A673 (cell line): Measurements from ENCODE around the gene PEX7. TPM values are rescaled to one million over a fixed set of nuclear protein-coding genes. Genes with fewer than 3 reads are reported as not detected.

Experiments used
- BruUV-seq: library from RNA; stranded (reverse); fragments of 400-500 nt; replicated peaks from 2 replicates; lab custom pipeline; 2021; lab: Mats Ljungman, UMichigan
- CTCF ChIA-PET: fragments of 300-600 bp; sonication (Branson Sonifier 250); formaldehyde crosslinking; loops from one replicate; lab custom pipeline; 2022; ENCODE audit warnings: antibody characterized with exemption; lab: Charles Lee
- POLR2A ChIA-PET: fragments of 300-600 bp; sonication (Branson Sonifier 250); formaldehyde crosslinking; loops from one replicate; lab custom pipeline; 2022; ENCODE audit warnings: antibody characterized with exemption; ENCODE audit not compliant: low non-redundant PET; lab: Charles Lee
- DNase-seq: peaks from one replicate; pipeline ENCODE4 v3.0.0-alpha.2; 2015; ENCODE audit warnings: low spot score
- H3K27ac ChIP-seq: fragments of 200-600 bp; sonication (generic); 2 replicates; pipeline ENCODE4 v1.5.1; 2016; ENCODE audit warnings: mixed run types, low read depth, mild to moderate bottlenecking, mixed read lengths, antibody characterized with exemption, low read length; ENCODE audit not compliant: poor library complexity, severe bottlenecking
- H3K27me3 ChIP-seq: fragments of 200-600 bp; sonication (generic); replicated peaks from 2 replicates; pipeline ENCODE4 v1.6.1; 2017; ENCODE audit warnings: mixed run types, low read depth, mild to moderate bottlenecking, mixed read lengths, antibody characterized with exemption, low read length; ENCODE audit not compliant: insufficient read depth, poor library complexity
- H3K36me3 ChIP-seq: fragments of 200-600 bp; sonication (generic); 2 replicates; pipeline ENCODE4 v1.6.1; 2016; ENCODE audit warnings: mixed run types, mild to moderate bottlenecking, mixed read lengths, antibody characterized with exemption, low read length; ENCODE audit not compliant: insufficient read depth, poor library complexity, severe bottlenecking
- H3K4me1 ChIP-seq: fragments of 200-600 bp; sonication (generic); 2 replicates; pipeline ENCODE4 v1.6.1; 2017; ENCODE audit warnings: mixed run types, mild to moderate bottlenecking, mixed read lengths, antibody characterized with exemption, low read length; ENCODE audit not compliant: insufficient read depth, poor library complexity, severe bottlenecking
- H3K4me3 ChIP-seq: fragments of 200-600 bp; sonication (generic); 2 replicates; pipeline ENCODE4 v1.5.1; 2016; ENCODE audit warnings: low read depth, mixed run types, mild to moderate bottlenecking, mixed read lengths, low read length; ENCODE audit not compliant: poor library complexity, severe bottlenecking
- H3K9me3 ChIP-seq: fragments of 200-600 bp; sonication (generic); 2 replicates; pipeline ENCODE4 v1.6.1; 2016; ENCODE audit warnings: mixed run types, low read depth, mild to moderate bottlenecking, mixed read lengths, antibody characterized with exemption, low read length; ENCODE audit not compliant: poor library complexity, severe bottlenecking
- EZH2 ChIP-seq: fragments of 200-600 bp; sonication (generic); IDR thresholded peaks from 2 replicates; pipeline ENCODE4 v1.6.1; 2017; ENCODE audit warnings: borderline replicate concordance, low read depth, mild to moderate bottlenecking, mixed read lengths, antibody characterized with exemption, low read length; ENCODE audit not compliant: poor library complexity, severe bottlenecking
- intact Hi-C: fragments of 100-400 bp; cut with micrococcal nuclease; formaldehyde crosslinking; loops from one replicate; pipeline ENCODE4 v1.10.0; 2022; ENCODE audit not compliant: unreplicated experiment
- total RNA-seq: library from RNA; stranded (reverse); gene quantifications from 2 replicates; pipeline ENCODE4 v1.2.3, GENCODE V29; 2021
- TF ChIP-seq, protein P1 (sequence below): fragments of 300-800, 200-600 bp; sonication (generic); conservative IDR thresholded peaks from 2 replicates; pipeline ENCODE4 v1.5.1; 2017; ENCODE audit warnings: low read depth, mild to moderate bottlenecking, antibody characterized with exemption, low read length, moderate library complexity, mixed read lengths

Gene PEX7
- total RNA-seq, 1 experiment from 2014 or later = 6.2 TPM

DNA sequence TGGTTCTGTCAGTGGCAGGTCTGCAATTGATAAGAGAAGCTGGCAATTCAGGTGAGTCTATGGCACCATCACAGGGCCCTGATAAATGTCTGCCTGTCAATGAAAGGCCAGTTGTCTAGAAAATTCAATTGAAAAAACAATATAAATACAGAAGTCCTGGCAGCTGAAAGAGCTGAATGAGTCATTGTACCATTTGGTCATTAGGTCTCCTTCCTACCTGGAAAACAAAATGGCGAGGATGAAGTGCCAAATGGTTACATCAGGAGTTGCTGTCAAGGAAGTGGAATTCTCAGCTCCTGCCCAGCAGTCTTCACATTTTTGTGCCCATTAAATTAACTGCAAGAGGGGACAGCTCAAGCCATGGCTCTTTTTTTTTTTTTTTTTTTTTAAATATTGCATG is 37.7 kb downstream of the PEX7 start:
- Histone ChIP-seq H3K4me1 (no peaks in the 10 kb centered on the region), H3K9me3 (no peaks in the 10 kb centered on the region), H3K27me3 (no peaks in the 10 kb centered on the region), H3K27ac (no peak overlapping the region), H3K36me3 (no peaks in the 10 kb centered on the region), H3K4me3 (no peak overlapping the region)
- CTCF ChIA-PET = no interaction called here
- intact Hi-C loops = no loop called here
- DNase-seq = no peak
- POLR2A ChIA-PET = no interaction called here
- BruUV-seq = no TSS peak
- no peak for TF ChIP-seq EZH2
- TF ChIP-seq, protein P1, sequence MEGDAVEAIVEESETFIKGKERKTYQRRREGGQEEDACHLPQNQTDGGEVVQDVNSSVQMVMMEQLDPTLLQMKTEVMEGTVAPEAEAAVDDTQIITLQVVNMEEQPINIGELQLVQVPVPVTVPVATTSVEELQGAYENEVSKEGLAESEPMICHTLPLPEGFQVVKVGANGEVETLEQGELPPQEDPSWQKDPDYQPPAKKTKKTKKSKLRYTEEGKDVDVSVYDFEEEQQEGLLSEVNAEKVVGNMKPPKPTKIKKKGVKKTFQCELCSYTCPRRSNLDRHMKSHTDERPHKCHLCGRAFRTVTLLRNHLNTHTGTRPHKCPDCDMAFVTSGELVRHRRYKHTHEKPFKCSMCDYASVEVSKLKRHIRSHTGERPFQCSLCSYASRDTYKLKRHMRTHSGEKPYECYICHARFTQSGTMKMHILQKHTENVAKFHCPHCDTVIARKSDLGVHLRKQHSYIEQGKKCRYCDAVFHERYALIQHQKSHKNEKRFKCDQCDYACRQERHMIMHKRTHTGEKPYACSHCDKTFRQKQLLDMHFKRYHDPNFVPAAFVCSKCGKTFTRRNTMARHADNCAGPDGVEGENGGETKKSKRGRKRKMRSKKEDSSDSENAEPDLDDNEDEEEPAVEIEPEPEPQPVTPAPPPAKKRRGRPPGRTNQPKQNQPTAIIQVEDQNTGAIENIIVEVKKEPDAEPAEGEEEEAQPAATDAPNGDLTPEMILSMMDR = no peak

DNA sequence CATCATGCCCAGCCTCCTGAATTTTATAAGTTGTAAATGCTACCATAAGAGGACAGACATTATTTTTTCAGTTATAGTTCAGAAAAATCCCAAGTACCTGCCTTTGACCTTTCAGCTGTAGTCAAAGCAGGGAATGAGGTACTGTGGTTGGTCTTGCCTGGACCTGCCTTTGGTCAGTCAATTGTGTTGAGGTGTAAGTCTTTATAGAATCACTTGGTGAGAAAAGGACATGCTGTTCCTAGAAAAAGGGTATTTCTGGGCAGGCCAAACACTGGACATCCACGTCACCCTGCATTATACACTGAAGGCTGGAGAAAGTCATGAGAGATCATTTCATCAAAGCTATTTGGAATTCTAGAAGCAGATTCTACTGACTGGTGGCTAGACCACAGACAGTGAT is 40.3 kb downstream of the PEX7 start:
- Histone ChIP-seq H3K9me3 (no peaks in the 10 kb centered on the region), H3K27me3 (no peaks in the 10 kb centered on the region), H3K4me3 (no peak overlapping the region), H3K27ac (no peak overlapping the region), H3K4me1 (peaks cover 8% of the 10 kb centered on the region), H3K36me3 (no peaks in the 10 kb centered on the region)
- DNase-seq = no peak
- POLR2A ChIA-PET = no interaction called here
- TF ChIP-seq EZH2 = no peak
- TF ChIP-seq, protein P1 = no peak
- CTCF ChIA-PET = interaction anchor here (0.6 kb wide), 1 partner anchor 74 kb away, joined by 3 read pairs; no protein-coding TSS in a partner anchor
- no TSS peak for BruUV-seq
- intact Hi-C loops = no loop called here

DNA sequence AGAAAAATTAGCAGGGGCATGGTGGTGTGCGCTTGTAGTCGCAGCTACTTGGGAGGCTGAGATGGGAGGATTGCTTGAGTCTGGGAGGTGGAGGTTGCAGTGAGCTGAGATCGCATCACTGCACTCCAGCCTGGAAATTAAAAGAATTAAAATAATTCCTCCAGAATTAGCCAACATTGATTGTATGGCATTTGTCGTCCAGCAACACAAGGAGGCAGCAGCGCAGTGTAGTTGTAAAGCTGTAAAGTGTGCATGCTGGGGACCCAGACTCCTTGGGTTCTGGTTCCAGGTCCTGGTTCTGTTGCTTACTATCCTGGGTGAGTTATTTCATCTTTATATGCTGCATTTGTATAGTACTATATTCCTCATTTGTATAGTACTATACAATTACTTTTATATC is 41.4 kb downstream of the PEX7 start:
- Histone ChIP-seq H3K4me3 (no peak overlapping the region), H3K9me3 (no peaks in the 10 kb centered on the region), H3K27me3 (no peaks in the 10 kb centered on the region), H3K36me3 (no peaks in the 10 kb centered on the region), H3K27ac (no peak overlapping the region), H3K4me1 (peaks cover 8% of the 10 kb centered on the region)
- CTCF ChIA-PET = no interaction called here
- intact Hi-C loops = no loop called here
- BruUV-seq = no TSS peak
- TF ChIP-seq, protein P1 = no peak
- TF ChIP-seq EZH2 = no peak
- DNase-seq = no peak
- POLR2A ChIA-PET = no interaction called here
